Gastroesophageal sphincter (tissue), 3 donors: ENCODE measurements around the gene GALNT2.

ENCODE experiments used
- CTCF ChIP-seq, 4 experiments: fragments of 200-600 bp in 2 of 4; fragments of 450-650 bp in 2 of 4; sonication (generic) in 1 of 4; IDR thresholded peaks; one replicate each; pipeline ENCODE4 v1.5.1; 2017 to 2019; ENCODE audit warnings: antibody characterized with exemption in 4 of 4, mild to moderate bottlenecking in 2 of 4, moderate library complexity in 2 of 4
- EP300 ChIP-seq: sonication (generic); formaldehyde crosslinking; IDR thresholded peaks from one replicate; pipeline ENCODE4 v1.6.1; 2017; ENCODE audit warnings: antibody characterized with exemption, mild to moderate bottlenecking

GRCh38 chr1:230233786-230234185, 166.7 kb downstream of the GALNT2 start:
- no peak for TF ChIP-seq EP300
- no peak for TF ChIP-seq CTCF (IDR thresholded peaks at IDR 0.05)
